GM19193 (cell line): ENCODE results near the gene ZSCAN16.
"Not testable (repeated sequence)": the region's sequence is repeated elsewhere in the genome, so short reads cannot be mapped to it uniquely, and the experiment has no call there.

Experiments
- POLR2A ChIP-seq: IDR thresholded peaks from 4 replicates; pipeline ENCODE4 v1.6.1; 2011; ENCODE audit not compliant: insufficient read depth, insufficient read length; ENCODE audit errors: extremely low read depth

Gene ZSCAN16

DNA sequence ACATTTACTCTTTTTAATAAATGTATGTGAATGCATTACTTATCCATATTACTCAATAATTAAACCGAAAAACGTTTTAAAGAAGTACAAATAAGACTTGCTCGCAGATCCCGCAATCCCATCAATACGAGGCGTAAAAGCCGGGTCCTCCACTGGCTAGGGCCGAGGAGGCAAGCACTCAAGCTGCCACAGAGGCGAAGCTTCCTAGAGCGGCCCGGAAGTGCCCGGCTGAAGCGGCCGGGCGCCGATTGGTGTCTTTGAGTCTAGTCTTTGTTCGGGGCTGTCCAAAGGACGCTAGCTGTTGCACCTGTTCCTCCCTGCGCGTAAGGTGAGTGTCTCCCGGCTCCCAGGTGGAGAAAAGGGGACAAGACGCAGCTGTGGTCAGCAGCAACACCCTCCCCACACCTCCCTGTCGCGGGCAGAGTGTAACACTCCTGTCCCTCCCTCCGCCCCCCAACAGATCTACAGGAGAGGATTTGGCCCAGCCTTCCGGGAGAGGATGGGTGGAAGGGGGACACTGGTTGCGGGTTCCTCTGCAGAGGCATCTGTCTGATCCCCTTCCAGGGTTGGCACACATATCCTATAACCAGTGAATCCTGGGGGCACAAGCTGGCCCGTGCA is at the start of gene ZSCAN16:
ZSCAN16 (plus strand) TSS at position 260 of the 621 bp plus-strand sequence. CDS start 835 bp downstream, outside the sequence.
- TF ChIP-seq POLR2A = peak; percentile 74

DNA sequence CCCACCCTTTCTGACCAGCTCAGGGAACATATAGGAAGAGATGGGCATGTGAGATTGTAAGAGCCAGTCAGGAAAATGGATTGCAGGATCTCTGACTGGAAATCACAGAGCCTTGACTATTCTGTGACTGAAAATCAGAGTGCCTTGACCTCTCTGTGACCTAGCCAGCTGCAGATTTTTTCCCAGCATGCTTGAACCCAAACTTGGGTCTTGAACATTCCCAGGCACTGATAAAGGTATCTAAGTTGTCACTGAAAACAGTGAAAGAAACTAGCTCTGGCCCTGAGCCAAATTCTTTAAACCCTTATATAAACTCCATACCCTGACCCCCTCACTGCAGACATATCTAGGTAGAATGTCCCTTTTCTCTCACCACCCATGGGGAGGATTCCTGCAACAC is 46.4 kb upstream of the ZSCAN16 start:
- no peak for TF ChIP-seq POLR2A

- no peak for TF ChIP-seq POLR2A
Measured at GRCh38 chr6:28078836-28079235, 45.6 kb upstream of the ZSCAN16 start.

GRCh38 chr6:28080381-28080630 is 44.1 kb upstream of the ZSCAN16 start, which contains the start of gene ZNF165:
Gene ZNF165, plus strand, starts transcription at chr6:28080568. Its CDS starts 4,913 bp downstream, at chr6:28085481.
- TF ChIP-seq POLR2A = not testable (repeated sequence)

DNA sequence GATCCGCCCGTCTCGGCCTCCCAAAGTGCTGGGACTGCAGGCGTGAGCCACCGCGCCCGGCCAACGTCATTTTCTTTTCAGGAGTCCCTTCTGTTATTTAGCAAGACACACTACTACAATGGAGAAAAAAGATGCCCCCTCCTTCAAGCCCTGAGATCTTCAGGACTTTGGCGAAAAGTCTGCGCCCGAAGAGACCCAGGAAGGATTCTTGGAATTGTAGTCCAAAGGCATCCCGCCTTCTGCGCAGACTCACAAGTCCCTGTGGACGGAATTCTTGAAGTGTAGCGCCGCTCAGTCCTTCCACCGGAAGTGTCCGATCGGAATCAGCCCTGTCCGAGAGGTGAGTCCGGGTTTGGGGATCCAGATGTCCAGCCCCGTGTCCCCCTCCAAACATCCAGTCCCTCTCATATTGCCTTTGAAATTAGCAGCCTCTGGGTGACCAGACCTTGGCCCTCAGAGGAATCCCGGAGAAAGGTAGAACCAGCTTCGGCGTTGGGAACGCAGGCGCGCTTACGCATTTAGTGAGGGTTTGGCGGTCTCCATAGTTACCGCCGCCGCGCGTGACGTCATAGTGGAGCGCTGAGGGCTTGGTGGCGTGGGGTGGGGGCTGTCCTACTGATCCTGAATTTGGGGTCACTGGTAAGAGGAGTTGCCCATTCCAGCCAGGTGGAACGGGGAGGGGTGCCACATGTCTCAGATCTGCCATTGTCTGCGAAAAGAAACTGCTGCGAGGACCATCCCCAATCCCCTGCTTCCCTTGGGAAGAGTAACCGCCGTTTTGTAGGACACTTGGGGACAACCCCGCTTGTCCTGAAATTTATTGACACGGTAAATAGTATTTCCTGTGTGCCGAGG is 43.6 kb upstream of the ZSCAN16 start:
- peak; percentile 49 for TF ChIP-seq POLR2A

DNA sequence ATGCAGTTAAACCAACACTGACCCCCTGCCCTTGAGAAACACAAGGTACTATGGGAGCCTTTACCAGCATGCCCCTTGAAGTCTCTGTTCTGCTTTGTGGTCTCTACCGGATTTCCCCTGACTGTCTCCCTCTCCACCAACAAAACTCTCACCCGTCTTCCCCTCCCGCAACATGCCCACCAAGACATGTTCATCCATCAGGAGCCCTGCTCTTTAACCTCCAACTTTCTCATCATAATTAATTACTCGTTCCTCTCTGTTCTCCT is 43.0 kb upstream of the ZSCAN16 start:
- no peak for TF ChIP-seq POLR2A

DNA sequence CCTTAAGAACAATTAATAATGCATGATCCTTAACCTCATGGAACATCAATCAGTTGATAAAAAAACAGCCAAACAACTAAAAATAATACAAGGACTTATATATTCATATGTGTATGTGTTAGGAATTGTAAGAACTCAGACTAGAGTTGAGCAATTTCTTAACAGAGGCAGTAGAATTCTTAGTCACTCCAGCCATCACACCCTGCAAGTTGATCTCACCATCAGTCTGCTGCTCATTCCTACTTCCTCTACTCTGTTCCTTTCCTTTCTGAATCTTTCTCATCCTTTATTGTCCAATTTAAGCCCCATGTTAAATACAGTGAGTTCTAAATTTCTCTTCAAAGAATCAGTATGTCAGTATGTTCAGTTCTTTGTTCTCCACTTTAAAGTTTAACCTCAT is 41.5 kb upstream of the ZSCAN16 start:
- no peak for TF ChIP-seq POLR2A

DNA sequence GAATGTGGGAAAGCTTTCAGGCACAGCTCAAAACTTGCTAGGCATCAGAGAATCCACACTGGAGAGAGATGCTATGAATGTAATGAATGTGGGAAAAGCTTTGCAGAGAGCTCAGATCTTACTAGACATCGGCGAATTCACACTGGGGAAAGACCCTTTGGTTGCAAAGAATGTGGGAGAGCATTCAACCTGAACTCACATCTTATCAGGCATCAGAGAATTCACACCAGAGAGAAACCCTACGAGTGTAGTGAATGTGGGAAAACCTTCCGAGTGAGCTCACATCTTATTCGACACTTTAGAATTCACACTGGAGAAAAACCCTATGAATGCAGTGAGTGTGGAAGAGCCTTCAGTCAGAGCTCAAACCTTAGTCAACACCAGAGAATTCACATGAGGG is 35.4 kb upstream of the ZSCAN16 start:
- TF ChIP-seq POLR2A = no peak

GRCh38 chr6:28090917-28091586 is 33.4 kb upstream of the ZSCAN16 start:
- TF ChIP-seq POLR2A = no peak

- TF ChIP-seq POLR2A = peak; percentile 93
Measured at GRCh38 chr6:28104392-28105244, 19.8 kb upstream of the ZSCAN16 start.

DNA sequence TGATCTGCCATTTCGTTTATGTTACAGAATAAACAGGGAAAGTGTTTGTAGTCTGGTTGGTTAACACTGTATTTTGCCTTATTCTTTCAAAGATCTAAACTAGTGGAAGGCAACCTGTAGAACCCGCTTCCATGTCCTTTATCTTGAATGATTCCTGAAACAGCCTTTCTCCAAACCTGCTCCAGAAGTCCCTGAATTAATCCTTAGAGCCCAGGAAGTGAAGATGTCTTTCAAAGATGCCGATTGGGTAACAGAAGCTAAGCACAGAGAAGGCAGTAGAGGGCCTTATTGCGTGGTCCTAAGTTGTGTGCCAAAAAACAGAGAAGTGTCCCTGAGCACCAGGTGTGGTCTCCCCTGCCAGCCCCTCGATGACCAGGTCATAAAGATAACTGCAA is 19.2 kb upstream of the ZSCAN16 start:
- TF ChIP-seq POLR2A = no peak

GRCh38 chr6:28107506-28107905 is 16.9 kb upstream of the ZSCAN16 start:
- no peak for TF ChIP-seq POLR2A

DNA sequence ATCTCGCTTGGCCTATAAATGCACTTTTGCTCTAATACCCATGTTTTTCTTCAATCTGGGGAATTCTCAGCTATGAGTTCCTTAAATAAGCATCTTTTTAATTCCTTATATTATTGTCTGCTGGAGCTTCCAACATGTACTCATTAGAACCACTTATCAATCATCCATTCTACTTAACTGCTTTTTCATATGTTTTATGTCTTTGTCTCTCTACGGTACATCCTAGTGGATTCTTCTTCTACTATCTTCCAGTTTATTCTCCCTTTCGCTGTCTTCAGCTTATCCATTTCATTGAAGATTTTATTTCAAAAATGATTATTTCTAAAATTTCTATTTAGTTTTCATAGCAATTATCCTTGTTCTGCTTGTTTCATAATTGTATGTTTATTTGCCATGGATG is 12.4 kb upstream of the ZSCAN16 start:
- TF ChIP-seq POLR2A = no peak

GRCh38 chr6:28115799-28116198 is 8.6 kb upstream of the ZSCAN16 start:
- no peak for TF ChIP-seq POLR2A
